HepG2 (cell line): ENCODE data around the gene ZNF804A.

Experiments
- DPF2 ChIP-seq: sonication (generic); formaldehyde crosslinking; IDR thresholded peaks from 2 replicates; pipeline ENCODE4 v1.4.0; 2020; ENCODE audit warnings: mild to moderate bottlenecking, low read depth, missing genetic modification reagents, borderline replicate concordance
- GABPA ChIP-seq, 2 experiments: IDR thresholded peaks; 2 replicates each; pipeline ENCODE4 v1.6.1; 2011 to 2016; ENCODE audit warnings: low read depth in 2 of 2, low read length in 1 of 2, missing biosample characterization in 1 of 2, missing genetic modification characterization in 1 of 2
- MAF1 ChIP-seq: sonication (generic); formaldehyde crosslinking; IDR thresholded peaks from 2 replicates; pipeline ENCODE4 v1.5.0; 2020; ENCODE audit warnings: missing genetic modification reagents, borderline replicate concordance
- MED1 ChIP-seq: sonication (generic); formaldehyde crosslinking; IDR thresholded peaks from 2 replicates; pipeline ENCODE4 v1.4.0; 2020; ENCODE audit warnings: missing genetic modification reagents
- NR3C1 ChIP-seq: sonication (generic); formaldehyde crosslinking; IDR thresholded peaks from 2 replicates; pipeline ENCODE4 v1.4.0; 2020; ENCODE audit warnings: missing genetic modification reagents
- POLR2A ChIP-seq, 2 experiments: IDR thresholded peaks; 2 replicates each; pipeline ENCODE4 v1.6.1; 2011; ENCODE audit warnings: low read depth in 2 of 2, low read length in 2 of 2, mild to moderate bottlenecking in 1 of 2, moderate library complexity in 1 of 2; ENCODE audit not compliant: insufficient read depth in 1 of 2
- POLR2AphosphoS5 ChIP-seq: IDR thresholded peaks from 2 replicates; pipeline ENCODE4 v1.6.1; 2012; ENCODE audit warnings: low read depth, low read length
- SAP130 ChIP-seq: IDR thresholded peaks from 2 replicates; pipeline ENCODE4 v1.6.1; 2016; ENCODE audit warnings: low read depth
- ZNF713 ChIP-seq: sonication (generic); formaldehyde crosslinking; IDR thresholded peaks from 2 replicates; pipeline ENCODE4 v1.4.0; 2020; ENCODE audit warnings: mild to moderate bottlenecking, missing genetic modification reagents
- TF ChIP-seq, protein P1 (sequence below): sonication (generic); formaldehyde crosslinking; IDR thresholded peaks from 2 replicates; pipeline ENCODE4 v1.5.0; 2020; ENCODE audit warnings: mild to moderate bottlenecking, missing genetic modification reagents, moderate library complexity
- TF ChIP-seq, protein P2 (sequence below): IDR thresholded peaks from 2 replicates; pipeline ENCODE4 v1.6.1; 2016; ENCODE audit warnings: missing compliant biosample characterization, missing genetic modification reagents, borderline replicate concordance
- TF ChIP-seq, protein P3 (sequence below): sonication (generic); formaldehyde crosslinking; IDR thresholded peaks from 2 replicates; pipeline ENCODE4 v1.4.0; 2020; ENCODE audit warnings: mild to moderate bottlenecking, missing genetic modification reagents
- TF ChIP-seq, protein P4 (sequence below): sonication (generic); formaldehyde crosslinking; IDR thresholded peaks from 2 replicates; pipeline ENCODE4 v1.4.0; 2020; ENCODE audit warnings: missing genetic modification reagents

DNA sequence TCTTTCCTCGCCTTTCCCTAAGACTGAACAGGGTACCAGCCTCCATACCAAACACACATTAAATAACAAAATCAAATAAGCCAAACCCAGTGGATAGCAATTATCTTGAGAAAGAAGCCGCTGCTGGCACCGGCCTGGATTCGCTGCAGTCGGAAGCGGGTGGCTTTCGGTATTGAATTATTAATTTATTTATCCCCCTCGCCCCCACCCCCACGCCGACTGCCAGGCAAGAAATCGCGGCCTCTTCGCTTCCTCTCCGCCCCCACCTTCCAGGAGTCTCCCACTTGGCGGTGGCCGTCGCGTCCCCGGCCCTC, 370 bp upstream of the ZNF804A start:
- TF ChIP-seq MAF1 (CRISPR knock-in tag) (no peak), GABPA (IDR thresholded peaks at IDR 0.05; ENCODE audit: low read depth, low read length) (no peak), GABPA (CRISPR knock-in tag; IDR thresholded peaks at IDR 0.05; ENCODE audit: low read depth) (no peak), DPF2 (CRISPR knock-in tag) (no peak), MED1 (CRISPR knock-in tag) (no peak), SAP130 (CRISPR knock-in tag) (no peak), POLR2AphosphoS5 (no peak), POLR2A (IDR thresholded peaks at IDR 0.05; ENCODE audit: insufficient read depth in 1 of 2, low read depth in 2 of 2, low read length in 2 of 2) (no peak), ZNF713 (CRISPR knock-in tag) (no peak), NR3C1 (CRISPR knock-in tag) (no peak)
- TF ChIP-seq, protein P1, sequence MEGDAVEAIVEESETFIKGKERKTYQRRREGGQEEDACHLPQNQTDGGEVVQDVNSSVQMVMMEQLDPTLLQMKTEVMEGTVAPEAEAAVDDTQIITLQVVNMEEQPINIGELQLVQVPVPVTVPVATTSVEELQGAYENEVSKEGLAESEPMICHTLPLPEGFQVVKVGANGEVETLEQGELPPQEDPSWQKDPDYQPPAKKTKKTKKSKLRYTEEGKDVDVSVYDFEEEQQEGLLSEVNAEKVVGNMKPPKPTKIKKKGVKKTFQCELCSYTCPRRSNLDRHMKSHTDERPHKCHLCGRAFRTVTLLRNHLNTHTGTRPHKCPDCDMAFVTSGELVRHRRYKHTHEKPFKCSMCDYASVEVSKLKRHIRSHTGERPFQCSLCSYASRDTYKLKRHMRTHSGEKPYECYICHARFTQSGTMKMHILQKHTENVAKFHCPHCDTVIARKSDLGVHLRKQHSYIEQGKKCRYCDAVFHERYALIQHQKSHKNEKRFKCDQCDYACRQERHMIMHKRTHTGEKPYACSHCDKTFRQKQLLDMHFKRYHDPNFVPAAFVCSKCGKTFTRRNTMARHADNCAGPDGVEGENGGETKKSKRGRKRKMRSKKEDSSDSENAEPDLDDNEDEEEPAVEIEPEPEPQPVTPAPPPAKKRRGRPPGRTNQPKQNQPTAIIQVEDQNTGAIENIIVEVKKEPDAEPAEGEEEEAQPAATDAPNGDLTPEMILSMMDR (CRISPR knock-in tag): no peak
- TF ChIP-seq, protein P2, sequence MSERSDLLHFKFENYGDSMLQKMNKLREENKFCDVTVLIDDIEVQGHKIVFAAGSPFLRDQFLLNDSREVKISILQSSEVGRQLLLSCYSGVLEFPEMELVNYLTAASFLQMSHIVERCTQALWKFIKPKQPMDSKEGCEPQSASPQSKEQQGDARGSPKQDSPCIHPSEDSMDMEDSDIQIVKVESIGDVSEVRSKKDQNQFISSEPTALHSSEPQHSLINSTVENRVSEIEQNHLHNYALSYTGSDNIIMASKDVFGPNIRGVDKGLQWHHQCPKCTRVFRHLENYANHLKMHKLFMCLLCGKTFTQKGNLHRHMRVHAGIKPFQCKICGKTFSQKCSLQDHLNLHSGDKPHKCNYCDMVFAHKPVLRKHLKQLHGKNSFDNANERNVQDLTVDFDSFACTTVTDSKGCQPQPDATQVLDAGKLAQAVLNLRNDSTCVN: no peak
- TF ChIP-seq, protein P3, sequence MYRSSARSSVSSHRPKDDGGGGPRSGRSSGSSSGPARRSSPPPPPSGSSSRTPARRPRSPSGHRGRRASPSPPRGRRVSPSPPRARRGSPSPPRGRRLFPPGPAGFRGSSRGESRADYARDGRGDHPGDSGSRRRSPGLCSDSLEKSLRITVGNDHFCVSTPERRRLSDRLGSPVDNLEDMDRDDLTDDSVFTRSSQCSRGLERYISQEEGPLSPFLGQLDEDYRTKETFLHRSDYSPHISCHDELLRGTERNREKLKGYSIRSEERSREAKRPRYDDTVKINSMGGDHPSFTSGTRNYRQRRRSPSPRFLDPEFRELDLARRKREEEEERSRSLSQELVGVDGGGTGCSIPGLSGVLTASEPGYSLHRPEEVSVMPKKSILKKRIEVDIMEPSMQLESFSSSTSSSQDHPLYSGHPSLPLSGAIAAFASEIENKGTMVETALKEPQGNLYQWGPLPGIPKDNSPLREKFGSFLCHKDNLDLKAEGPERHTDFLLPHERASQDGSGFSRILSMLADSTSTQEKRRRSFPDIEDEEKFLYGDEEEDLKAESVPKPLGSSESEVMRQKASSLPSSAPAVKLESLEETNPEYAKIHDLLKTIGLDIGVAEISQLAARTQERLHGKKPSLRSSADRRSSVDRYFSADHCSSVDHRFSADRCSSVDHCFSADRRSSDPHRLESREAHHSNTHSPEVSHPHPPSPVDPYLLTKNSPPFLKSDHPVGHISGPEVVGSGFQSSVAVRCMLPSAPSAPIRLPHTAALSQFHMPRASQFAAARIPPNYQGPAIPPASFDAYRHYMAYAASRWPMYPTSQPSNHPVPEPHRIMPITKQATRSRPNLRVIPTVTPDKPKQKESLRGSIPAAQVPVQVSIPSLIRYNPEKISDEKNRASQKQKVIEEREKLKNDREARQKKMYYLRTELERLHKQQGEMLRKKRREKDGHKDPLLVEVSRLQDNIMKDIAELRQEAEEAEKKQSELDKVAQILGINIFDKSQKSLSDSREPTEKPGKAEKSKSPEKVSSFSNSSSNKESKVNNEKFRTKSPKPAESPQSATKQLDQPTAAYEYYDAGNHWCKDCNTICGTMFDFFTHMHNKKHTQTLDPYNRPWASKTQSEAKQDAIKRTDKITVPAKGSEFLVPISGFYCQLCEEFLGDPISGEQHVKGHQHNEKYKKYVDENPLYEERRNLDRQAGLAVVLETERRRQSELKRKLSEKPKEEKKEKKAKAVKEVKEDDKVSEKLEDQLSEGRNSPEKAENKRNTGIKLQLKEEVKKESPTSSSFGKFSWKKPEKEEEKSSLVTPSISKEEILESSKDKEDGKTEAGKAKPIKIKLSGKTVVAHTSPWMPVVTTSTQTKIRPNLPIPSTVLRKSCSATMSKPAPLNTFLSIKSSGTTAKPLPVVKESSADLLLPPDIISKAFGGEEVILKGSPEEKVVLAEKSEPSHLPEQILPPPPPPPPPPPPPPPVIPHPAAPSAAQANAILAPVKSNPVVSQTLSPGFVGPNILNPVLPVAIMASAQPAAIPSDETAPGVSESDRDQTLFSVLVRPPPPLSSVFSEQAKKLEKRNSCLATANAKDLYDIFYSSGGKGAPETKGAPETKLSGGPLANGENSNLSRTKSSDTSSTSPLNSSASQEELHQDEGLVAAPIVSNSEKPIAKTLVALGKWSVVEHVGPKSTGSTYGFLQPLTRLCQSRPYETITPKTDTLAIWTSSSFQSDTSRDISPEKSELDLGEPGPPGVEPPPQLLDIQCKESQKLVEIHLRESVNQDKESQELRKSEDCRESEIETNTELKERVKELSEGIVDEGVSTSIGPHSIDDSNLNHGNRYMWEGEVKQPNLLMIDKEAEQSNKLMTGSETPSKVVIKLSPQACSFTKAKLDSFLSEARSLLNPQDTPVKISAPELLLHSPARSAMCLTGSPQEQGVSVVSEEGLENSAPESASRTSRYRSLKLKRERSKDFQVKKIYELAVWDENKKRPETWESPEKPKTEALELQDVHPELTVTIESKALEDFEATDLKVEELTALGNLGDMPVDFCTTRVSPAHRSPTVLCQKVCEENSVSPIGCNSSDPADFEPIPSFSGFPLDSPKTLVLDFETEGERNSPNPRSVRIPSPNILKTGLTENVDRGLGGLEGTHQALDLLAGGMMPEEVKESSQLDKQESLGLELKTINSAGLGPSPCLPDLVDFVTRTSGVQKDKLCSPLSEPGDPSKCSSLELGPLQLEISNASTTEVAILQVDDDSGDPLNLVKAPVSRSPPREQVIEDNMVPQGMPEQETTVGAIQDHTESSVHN: no peak
- TF ChIP-seq, protein P4, sequence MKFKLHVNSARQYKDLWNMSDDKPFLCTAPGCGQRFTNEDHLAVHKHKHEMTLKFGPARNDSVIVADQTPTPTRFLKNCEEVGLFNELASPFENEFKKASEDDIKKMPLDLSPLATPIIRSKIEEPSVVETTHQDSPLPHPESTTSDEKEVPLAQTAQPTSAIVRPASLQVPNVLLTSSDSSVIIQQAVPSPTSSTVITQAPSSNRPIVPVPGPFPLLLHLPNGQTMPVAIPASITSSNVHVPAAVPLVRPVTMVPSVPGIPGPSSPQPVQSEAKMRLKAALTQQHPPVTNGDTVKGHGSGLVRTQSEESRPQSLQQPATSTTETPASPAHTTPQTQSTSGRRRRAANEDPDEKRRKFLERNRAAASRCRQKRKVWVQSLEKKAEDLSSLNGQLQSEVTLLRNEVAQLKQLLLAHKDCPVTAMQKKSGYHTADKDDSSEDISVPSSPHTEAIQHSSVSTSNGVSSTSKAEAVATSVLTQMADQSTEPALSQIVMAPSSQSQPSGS (CRISPR knock-in tag): no peak
